Measurements from ENCODE around the gene PSRC1. TPM values are rescaled to one million over a fixed set of nuclear protein-coding genes. Genes with fewer than 3 reads are reported as not detected.

The PSRC1 gene
- total RNA-seq, 1 donor from 2014 or later, result 46.2 TPM

- no peak for TF ChIP-seq CTCF (conservative IDR thresholded peaks at IDR 0.05)
- peaks cover 3% of the 10 kb centered on the region for H3K36me3 Mint-ChIP-seq
- no peak overlapping the region for H3K27ac Mint-ChIP-seq
- no peaks in the 10 kb centered on the region for H3K27me3 Mint-ChIP-seq
- H3K4me3 Mint-ChIP-seq, result no peak overlapping the region
- no peaks in the 10 kb centered on the region for H3K9me3 Mint-ChIP-seq
- H3K4me1 Mint-ChIP-seq (ENCODE audit: unreplicated experiment), result peaks cover 6% of the 10 kb centered on the region
- DNase-seq (ENCODE audit: extremely low spot score, unreplicated experiment), result no peak
Observed at GRCh38 chr1:109265016-109265415, 17.9 kb downstream of the PSRC1 start.

- H3K4me1 Mint-ChIP-seq (ENCODE audit: unreplicated experiment), result peaks cover 9% of the 10 kb centered on the region
- no peaks in the 10 kb centered on the region for H3K27me3 Mint-ChIP-seq
- peaks cover 3% of the 10 kb centered on the region for H3K36me3 Mint-ChIP-seq
- no peak for TF ChIP-seq CTCF (conservative IDR thresholded peaks at IDR 0.05)
- no peaks in the 10 kb centered on the region for H3K9me3 Mint-ChIP-seq
- no peak overlapping the region for H3K4me3 Mint-ChIP-seq
- DNase-seq (ENCODE audit: extremely low spot score, unreplicated experiment), result no peak
- no peak overlapping the region for H3K27ac Mint-ChIP-seq
Observed at GRCh38 chr1:109264379-109264755, 18.6 kb downstream of the PSRC1 start.

- peaks cover 3% of the 10 kb centered on the region for H3K36me3 Mint-ChIP-seq
- TF ChIP-seq CTCF (conservative IDR thresholded peaks at IDR 0.05), result peak; percentile 100
- H3K4me3 Mint-ChIP-seq, result no peak overlapping the region
- peaks cover 9% of the 10 kb centered on the region for H3K4me1 Mint-ChIP-seq (ENCODE audit: unreplicated experiment)
- DNase-seq (ENCODE audit: extremely low spot score, unreplicated experiment), result peak; percentile 91
- H3K9me3 Mint-ChIP-seq, result no peaks in the 10 kb centered on the region
- H3K27ac Mint-ChIP-seq, result peak overlapping the region; percentile 70
- H3K27me3 Mint-ChIP-seq, result no peaks in the 10 kb centered on the region
Observed at GRCh38 chr1:109263597-109264378, 19.2 kb downstream of the PSRC1 start.

- Mint-ChIP-seq H3K27ac (no peak overlapping the region), H3K27me3 (no peaks in the 10 kb centered on the region), H3K4me1 (ENCODE audit: unreplicated experiment) (peaks cover 9% of the 10 kb centered on the region), H3K9me3 (no peaks in the 10 kb centered on the region), H3K36me3 (peaks cover 2% of the 10 kb centered on the region), H3K4me3 (no peak overlapping the region)
- no peak for TF ChIP-seq CTCF (conservative IDR thresholded peaks at IDR 0.05)
- no peak for DNase-seq (ENCODE audit: extremely low spot score, unreplicated experiment)
Observed at GRCh38 chr1:109263234-109263596, 19.7 kb downstream of the PSRC1 start.

- H3K27me3 Mint-ChIP-seq, result no peaks in the 10 kb centered on the region
- no peak for DNase-seq (ENCODE audit: extremely low spot score, unreplicated experiment)
- peaks cover under 1% of the 10 kb centered on the region for H3K36me3 Mint-ChIP-seq
- no peak overlapping the region for H3K4me3 Mint-ChIP-seq
- no peaks in the 10 kb centered on the region for H3K9me3 Mint-ChIP-seq
- peaks cover 15% of the 10 kb centered on the region for H3K4me1 Mint-ChIP-seq (ENCODE audit: unreplicated experiment)
- TF ChIP-seq CTCF (conservative IDR thresholded peaks at IDR 0.05), result no peak
- H3K27ac Mint-ChIP-seq, result no peak overlapping the region
Observed at GRCh38 chr1:109262231-109263055, 20.5 kb downstream of the PSRC1 start.

Measured in type B pancreatic cell (in vitro differentiated cells).